Activated T-helper 17 cell treated with anti-CD3 and anti-CD28 coated beads, Interleukin-2, amount 50 U/mL, for 72 hours (primary cell): ENCODE data around the gene MYEOV. TPM values are rescaled to one million over a fixed set of nuclear protein-coding genes. Genes with fewer than 3 reads are reported as not detected.

Source experiments
- ATAC-seq: fragments of 150-1000 bp; cut with Tn5 transposase; replicated peaks from 2 replicates; pipeline ENCODE4 v1.10.0; 2021; ENCODE audit warnings: mild to moderate bottlenecking, moderate library complexity
- H3K27ac Mint-ChIP-seq: one replicate; pipeline ENCODE4 v1.8.0; 2022; ENCODE audit warnings: mixed read lengths
- H3K27me3 Mint-ChIP-seq: one replicate; pipeline ENCODE4 v1.8.0; 2022; ENCODE audit warnings: mixed read lengths
- H3K36me3 Mint-ChIP-seq: one replicate; pipeline ENCODE4 v1.8.0; 2022; ENCODE audit warnings: low read depth, mild to moderate bottlenecking, mixed read lengths
- H3K4me1 Mint-ChIP-seq: one replicate; pipeline ENCODE4 v1.8.0; 2022; ENCODE audit warnings: mixed read lengths
- H3K4me3 Mint-ChIP-seq: one replicate; pipeline ENCODE4 v1.8.0; 2022; ENCODE audit warnings: mild to moderate bottlenecking, mixed read lengths
- H3K9me3 Mint-ChIP-seq: one replicate; pipeline ENCODE4 v1.8.0; 2022; ENCODE audit warnings: mixed read lengths
- total RNA-seq, 2 donors: library from RNA; stranded (reverse); gene quantifications; one replicate each; pipeline ENCODE4 v1.2.3, GENCODE V29; 2022

Gene MYEOV
- total RNA-seq, 2 donors from 2014 or later: 0.82 TPM; not detected in 1

- ATAC-seq: no peak
- Mint-ChIP-seq H3K4me1 (no peaks in the 10 kb centered on the region), H3K36me3 (no peaks in the 10 kb centered on the region), H3K27me3 (no peaks in the 10 kb centered on the region), H3K27ac (no peak overlapping the region), H3K4me3 (no peak overlapping the region), H3K9me3 (no peaks in the 10 kb centered on the region)
Observed at GRCh38 chr11:69272831-69273485, 21.0 kb upstream of the MYEOV start.

- Mint-ChIP-seq H3K27me3 (no peaks in the 10 kb centered on the region), H3K4me3 (no peak overlapping the region), H3K27ac (no peak overlapping the region), H3K36me3 (no peaks in the 10 kb centered on the region), H3K4me1 (no peaks in the 10 kb centered on the region), H3K9me3 (no peaks in the 10 kb centered on the region)
- no peak for ATAC-seq
Observed at GRCh38 chr11:69273571-69273970, 20.4 kb upstream of the MYEOV start.

GRCh38 chr11:69274531-69275016 is 19.4 kb upstream of the MYEOV start:
- H3K27me3 Mint-ChIP-seq: no peaks in the 10 kb centered on the region
- H3K27ac Mint-ChIP-seq: no peak overlapping the region
- no peaks in the 10 kb centered on the region for H3K4me1 Mint-ChIP-seq
- H3K9me3 Mint-ChIP-seq: no peaks in the 10 kb centered on the region
- no peak for ATAC-seq
- no peak overlapping the region for H3K4me3 Mint-ChIP-seq
- no peaks in the 10 kb centered on the region for H3K36me3 Mint-ChIP-seq

GRCh38 chr11:69275178-69275577 is 18.8 kb upstream of the MYEOV start:
- Mint-ChIP-seq H3K27me3 (no peaks in the 10 kb centered on the region), H3K27ac (no peak overlapping the region), H3K9me3 (no peaks in the 10 kb centered on the region), H3K36me3 (no peaks in the 10 kb centered on the region), H3K4me3 (no peak overlapping the region), H3K4me1 (no peaks in the 10 kb centered on the region)
- no peak for ATAC-seq

- H3K27ac Mint-ChIP-seq: no peak overlapping the region
- no peaks in the 10 kb centered on the region for H3K27me3 Mint-ChIP-seq
- no peak for ATAC-seq
- no peak overlapping the region for H3K4me3 Mint-ChIP-seq
- no peaks in the 10 kb centered on the region for H3K4me1 Mint-ChIP-seq
- H3K36me3 Mint-ChIP-seq: no peaks in the 10 kb centered on the region
- no peaks in the 10 kb centered on the region for H3K9me3 Mint-ChIP-seq
Observed at GRCh38 chr11:69276165-69276564, 17.8 kb upstream of the MYEOV start.

GRCh38 chr11:69277074-69277809 is 16.7 kb upstream of the MYEOV start:
- no peak for ATAC-seq
- Mint-ChIP-seq H3K27ac (no peak overlapping the region), H3K27me3 (no peaks in the 10 kb centered on the region), H3K4me1 (no peaks in the 10 kb centered on the region), H3K4me3 (no peak overlapping the region), H3K36me3 (no peaks in the 10 kb centered on the region), H3K9me3 (no peaks in the 10 kb centered on the region)

GRCh38 chr11:69278091-69278867 is 15.7 kb upstream of the MYEOV start:
- Mint-ChIP-seq H3K4me1 (no peaks in the 10 kb centered on the region), H3K9me3 (no peaks in the 10 kb centered on the region), H3K27me3 (no peaks in the 10 kb centered on the region), H3K36me3 (no peaks in the 10 kb centered on the region), H3K27ac (no peak overlapping the region), H3K4me3 (no peak overlapping the region)
- ATAC-seq: no peak

GRCh38 chr11:69280451-69280850 is 13.5 kb upstream of the MYEOV start:
- H3K4me3 Mint-ChIP-seq: no peak overlapping the region
- ATAC-seq: no peak
- H3K27ac Mint-ChIP-seq: no peak overlapping the region
- peaks cover 3% of the 10 kb centered on the region for H3K27me3 Mint-ChIP-seq
- no peaks in the 10 kb centered on the region for H3K4me1 Mint-ChIP-seq
- no peaks in the 10 kb centered on the region for H3K36me3 Mint-ChIP-seq
- no peaks in the 10 kb centered on the region for H3K9me3 Mint-ChIP-seq

GRCh38 chr11:69280994-69281393 is 13.0 kb upstream of the MYEOV start:
- no peaks in the 10 kb centered on the region for H3K9me3 Mint-ChIP-seq
- no peak for ATAC-seq
- H3K36me3 Mint-ChIP-seq: no peaks in the 10 kb centered on the region
- no peak overlapping the region for H3K4me3 Mint-ChIP-seq
- H3K27ac Mint-ChIP-seq: no peak overlapping the region
- peaks cover 4% of the 10 kb centered on the region for H3K27me3 Mint-ChIP-seq
- no peaks in the 10 kb centered on the region for H3K4me1 Mint-ChIP-seq

GRCh38 chr11:69283446-69283845 is 10.5 kb upstream of the MYEOV start:
- Mint-ChIP-seq H3K27me3 (peaks cover 4% of the 10 kb centered on the region), H3K27ac (no peak overlapping the region), H3K4me3 (no peak overlapping the region), H3K36me3 (no peaks in the 10 kb centered on the region), H3K4me1 (no peaks in the 10 kb centered on the region), H3K9me3 (no peaks in the 10 kb centered on the region)
- ATAC-seq: no peak

GRCh38 chr11:69284081-69284511 is 9.9 kb upstream of the MYEOV start:
- Mint-ChIP-seq H3K4me1 (no peaks in the 10 kb centered on the region), H3K27me3 (peaks cover 4% of the 10 kb centered on the region), H3K27ac (no peak overlapping the region), H3K36me3 (no peaks in the 10 kb centered on the region), H3K4me3 (no peak overlapping the region), H3K9me3 (no peaks in the 10 kb centered on the region)
- no peak for ATAC-seq

GRCh38 chr11:69285091-69285490 is 8.9 kb upstream of the MYEOV start:
- Mint-ChIP-seq H3K4me3 (no peak overlapping the region), H3K27me3 (peaks cover 7% of the 10 kb centered on the region), H3K27ac (no peak overlapping the region), H3K4me1 (no peaks in the 10 kb centered on the region), H3K36me3 (no peaks in the 10 kb centered on the region), H3K9me3 (no peaks in the 10 kb centered on the region)
- ATAC-seq: no peak

- H3K9me3 Mint-ChIP-seq: no peaks in the 10 kb centered on the region
- no peaks in the 10 kb centered on the region for H3K4me1 Mint-ChIP-seq
- no peak for ATAC-seq
Observed at GRCh38 chr11:69285766-69286165, 8.2 kb upstream of the MYEOV start.

GRCh38 chr11:69286374-69287371 is 7.3 kb upstream of the MYEOV start:
- no peak for ATAC-seq
- Mint-ChIP-seq H3K27me3 (peaks cover 7% of the 10 kb centered on the region), H3K4me1 (no peaks in the 10 kb centered on the region), H3K36me3 (no peaks in the 10 kb centered on the region), H3K9me3 (no peaks in the 10 kb centered on the region), H3K4me3 (no peak overlapping the region), H3K27ac (no peak overlapping the region)

More at GRCh38 chr11:69285766-69286165, 8.2 kb upstream of the MYEOV start:
- Mint-ChIP-seq H3K36me3 (no peaks in the 10 kb centered on the region), H3K4me3 (no peak overlapping the region), H3K27ac (no peak overlapping the region), H3K27me3 (peaks cover 7% of the 10 kb centered on the region)
